ENCODE results near the gene NXPH1.

DNA sequence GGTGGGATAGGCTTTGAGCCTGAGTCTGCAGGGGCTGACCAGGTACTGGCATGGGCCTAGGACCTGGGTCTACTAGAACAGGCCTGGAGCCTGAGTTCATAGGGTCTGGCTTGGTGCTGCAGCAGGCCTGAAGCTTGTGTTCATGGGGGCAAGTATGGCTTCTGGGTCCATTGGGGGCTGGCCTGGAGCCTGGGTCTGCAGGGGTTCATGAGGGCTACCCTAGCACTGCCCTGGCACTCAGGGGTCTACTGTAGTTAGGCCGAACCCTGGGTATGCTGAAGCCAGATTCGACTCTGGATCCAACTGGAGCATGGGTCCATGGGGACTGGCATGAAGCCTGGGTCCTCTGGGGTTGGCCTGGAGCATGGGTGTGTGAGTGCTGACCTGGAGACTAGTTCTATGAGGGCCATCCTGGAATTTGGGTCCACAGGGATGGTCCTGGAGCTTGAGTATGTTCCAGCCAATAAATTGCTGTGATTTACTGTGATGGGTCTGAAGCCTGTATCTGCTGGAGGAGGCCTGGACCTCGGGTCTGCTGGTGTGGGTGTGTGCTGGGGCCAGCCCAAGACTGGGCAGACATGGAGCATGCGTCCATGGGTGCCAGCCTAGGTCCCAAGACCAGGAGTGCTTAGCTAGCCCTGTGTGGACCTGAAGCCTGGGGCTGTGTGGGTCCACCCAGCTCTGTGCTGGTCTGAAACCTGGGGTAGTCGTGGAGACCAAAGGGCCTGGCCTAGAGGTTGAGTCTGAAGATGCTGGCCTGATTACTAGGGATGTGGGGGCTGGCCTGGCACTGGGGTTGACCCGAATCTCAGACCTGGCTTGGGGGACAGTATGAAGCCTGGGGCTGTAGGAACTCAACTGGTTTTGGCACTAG is 235.5 kb downstream of the NXPH1 start:
- TF ChIP-seq CTCF (IDR thresholded peaks at IDR 0.05), result no peak
- no peak for TF ChIP-seq EZH2 (IDR thresholded peaks at IDR 0.05; ENCODE audit: borderline replicate concordance, insufficient read depth, low read depth, low read length, poor library complexity, severe bottlenecking)

Measured in B cell (primary cell).